ENCODE measurements around the gene DDX53. TPM values are rescaled to one million over a fixed set of nuclear protein-coding genes. Genes with fewer than 3 reads are reported as not detected.

DDX53 gene
- total RNA-seq, 4 donors from 2014 or later = not detected

- no peak for TF ChIP-seq POLR2AphosphoS5 (IDR thresholded peaks at IDR 0.05)
- TF ChIP-seq EP300 (IDR thresholded peaks at IDR 0.05; ENCODE audit: low read depth) = no peak
- TF ChIP-seq CTCF (IDR thresholded peaks at IDR 0.05) = no peak
- TF ChIP-seq POLR2A (IDR thresholded peaks at IDR 0.05) = no peak
- intact Hi-C loops (cut with DNase I; ENCODE audit: low total_unique reads) = no loop called here
Observed at GRCh38 chrX:22970861-22971260, 28.9 kb upstream of the DDX53 start.

GRCh38 chrX:22974616-22975015 lies 25.1 kb upstream of the DDX53 start:
- no peak overlapping the region for H3K27ac ChIP-seq
- WGBS, 2 donors (ENCODE audit: low coverage in 1 of 2) = 81% methylated on average over 4 of the region's 4 CpGs; no CpG with 5 or more reads in 1 of the 2 donors
- intact Hi-C loops (cut with DNase I; ENCODE audit: low total_unique reads) = no loop called here

More at GRCh38 chrX:22970861-22971260, 28.9 kb upstream of the DDX53 start:
- DNase-seq = no peak
- H3K9me3 ChIP-seq = no peaks in the 10 kb centered on the region
- no peaks in the 10 kb centered on the region for H3K4me1 ChIP-seq
- H3K4me3 ChIP-seq = no peak overlapping the region
- in situ Hi-C loops (cut with MboI; ENCODE audit: low pct_ligation_motif_present in 1 of 4, low pct_unique_long_range_greater_than_20kb in 1 of 4, low sequenced_read_pairs in 3 of 4) = no loop called here
- WGBS, 2 donors (ENCODE audit: low coverage in 1 of 2) = 42% methylated on average over 1 of the region's 1 CpG; no CpG with 5 or more reads in 1 of the 2 donors
- H3K27ac ChIP-seq = no peak overlapping the region
- no peaks in the 10 kb centered on the region for H3K36me3 ChIP-seq
- H3K27me3 ChIP-seq = no peaks in the 10 kb centered on the region

GRCh38 chrX:22975786-22976185 lies 24.0 kb upstream of the DDX53 start:
- in situ Hi-C loops (cut with MboI; ENCODE audit: low pct_ligation_motif_present in 1 of 4, low pct_unique_long_range_greater_than_20kb in 1 of 4, low sequenced_read_pairs in 3 of 4) (no loop called here), intact Hi-C loops (cut with DNase I; ENCODE audit: low total_unique reads) (no loop called here)
- no peak for TF ChIP-seq POLR2A (IDR thresholded peaks at IDR 0.05)
- no peak for TF ChIP-seq CTCF (IDR thresholded peaks at IDR 0.05)
- TF ChIP-seq POLR2AphosphoS5 (IDR thresholded peaks at IDR 0.05) = no peak
- H3K4me1 ChIP-seq = no peaks in the 10 kb centered on the region
- DNase-seq = no peak
- H3K27me3 ChIP-seq = no peaks in the 10 kb centered on the region
- WGBS, 2 donors (ENCODE audit: low coverage in 1 of 2) = 52% methylated on average over 1 of the region's 1 CpG; no CpG with 5 or more reads in 1 of the 2 donors
- no peaks in the 10 kb centered on the region for H3K9me3 ChIP-seq
- H3K36me3 ChIP-seq = no peaks in the 10 kb centered on the region
- H3K4me3 ChIP-seq = no peak overlapping the region
- H3K27ac ChIP-seq = no peak overlapping the region

More at GRCh38 chrX:22974616-22975015, 25.1 kb upstream of the DDX53 start:
- no peak for TF ChIP-seq POLR2A (IDR thresholded peaks at IDR 0.05)
- no peak for TF ChIP-seq POLR2AphosphoS5 (IDR thresholded peaks at IDR 0.05)
- TF ChIP-seq EP300 (IDR thresholded peaks at IDR 0.05; ENCODE audit: low read depth) = no peak
- TF ChIP-seq CTCF (IDR thresholded peaks at IDR 0.05) = no peak
- no peaks in the 10 kb centered on the region for H3K4me1 ChIP-seq
- no peak for DNase-seq
- no peak overlapping the region for H3K4me3 ChIP-seq
- H3K27me3 ChIP-seq = no peaks in the 10 kb centered on the region
- H3K36me3 ChIP-seq = no peaks in the 10 kb centered on the region
- in situ Hi-C loops (cut with MboI; ENCODE audit: low pct_ligation_motif_present in 1 of 4, low pct_unique_long_range_greater_than_20kb in 1 of 4, low sequenced_read_pairs in 3 of 4) = no loop called here
- H3K9me3 ChIP-seq = no peaks in the 10 kb centered on the region

GRCh38 chrX:22985958-22986357 lies 13.8 kb upstream of the DDX53 start:
- intact Hi-C loops (cut with DNase I; ENCODE audit: low total_unique reads) (no loop called here), in situ Hi-C loops (cut with MboI; ENCODE audit: low pct_ligation_motif_present in 1 of 4, low pct_unique_long_range_greater_than_20kb in 1 of 4, low sequenced_read_pairs in 3 of 4) (no loop called here)
- H3K9me3 ChIP-seq = no peaks in the 10 kb centered on the region
- no peaks in the 10 kb centered on the region for H3K27me3 ChIP-seq
- no peaks in the 10 kb centered on the region for H3K36me3 ChIP-seq
- no peaks in the 10 kb centered on the region for H3K4me1 ChIP-seq
- 96 to 100% methylated on average over 1 to 2 of the region's 2 CpGs for WGBS, 2 donors (ENCODE audit: low coverage in 1 of 2)
- no peak for DNase-seq
- H3K4me3 ChIP-seq = no peak overlapping the region
- TF ChIP-seq EP300 (IDR thresholded peaks at IDR 0.05; ENCODE audit: low read depth) (no peak), CTCF (IDR thresholded peaks at IDR 0.05) (no peak), POLR2A (IDR thresholded peaks at IDR 0.05) (no peak), POLR2AphosphoS5 (IDR thresholded peaks at IDR 0.05) (no peak)
- H3K27ac ChIP-seq = no peak overlapping the region

Measured in transverse colon (tissue), 4 donors.